Measurements from ENCODE around the gene ZZZ3. TPM values are rescaled to one million over a fixed set of nuclear protein-coding genes. Genes with fewer than 3 reads are reported as not detected.

ZZZ3 gene
- total and polyA plus RNA-seq, 2 of the 13 experiments (the other 11 are each of a cell fraction or from before 2014, with no cell fraction given) = 18.1 to 50.2 TPM

DNA sequence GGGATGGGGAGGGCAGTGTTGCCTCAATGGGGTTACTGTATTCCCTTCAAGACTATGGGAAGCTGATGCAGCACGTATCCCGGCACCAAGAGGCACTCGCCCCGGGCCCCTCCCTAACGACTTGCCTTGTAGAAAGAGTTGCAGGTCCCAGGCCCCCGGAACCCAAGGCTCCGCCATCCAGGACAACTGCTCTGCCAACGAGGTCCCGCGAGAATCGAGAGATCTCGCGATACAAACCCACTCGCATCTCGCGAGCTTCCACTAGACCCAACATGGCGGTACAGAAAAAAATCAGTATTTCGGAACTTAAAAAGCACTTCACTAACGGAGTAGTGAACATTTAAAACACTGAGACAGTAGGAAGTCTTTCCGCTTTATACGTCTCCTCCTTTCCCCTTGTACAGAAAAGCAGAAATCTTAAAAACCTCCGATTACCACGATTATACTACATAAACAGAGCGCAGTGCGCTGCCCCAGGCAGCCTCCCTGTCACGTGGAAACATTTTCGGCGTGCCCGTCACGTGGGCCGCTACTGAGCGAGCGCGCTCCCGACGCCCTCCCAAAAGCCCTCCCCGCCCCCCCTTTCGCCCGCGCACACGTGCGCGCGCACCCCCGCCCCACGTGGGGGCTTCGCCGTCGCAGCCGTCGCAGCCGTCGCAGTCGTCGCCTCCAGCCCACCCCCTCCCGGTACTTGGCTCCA lies at the start of gene ZZZ3 (continued):
- TF ChIP-seq ZNF282 (IDR thresholded peaks at IDR 0.05; ENCODE audit: partially characterized antibody) = no peak
- TF ChIP-seq MBNL3 (CRISPR knock-in tag; conservative IDR thresholded peaks at IDR 0.05) = no peak
- TF ChIP-seq ARID2 (CRISPR knock-in tag; IDR thresholded peaks at IDR 0.05; ENCODE audit: borderline replicate concordance) = no peak
- peak; percentile 53; the same call in 1 of the 2 replicates for TF ChIP-seq IRF2 (CRISPR knock-in tag; IDR thresholded peaks at IDR 0.05)
- TF ChIP-seq KDM5B (CRISPR knock-in tag; IDR thresholded peaks at IDR 0.05; ENCODE audit: borderline replicate concordance) = no peak
- TF ChIP-seq ZSCAN29 (CRISPR knock-in tag; conservative IDR thresholded peaks at IDR 0.05) = no peak
- TF ChIP-seq TSC22D2 (CRISPR knock-in tag; IDR thresholded peaks at IDR 0.05; ENCODE audit: borderline replicate concordance) = peak; percentile 31; the same call in 1 of the 2 replicates
- 0 out of 2 replicates have a peak, but pooled peaks have one; percentile 36 for TF ChIP-seq NR2C2 (CRISPR knock-in tag; IDR thresholded peaks at IDR 0.05; ENCODE audit: borderline replicate concordance)
- TF ChIP-seq TBL1XR1 (IDR thresholded peaks at IDR 0.05; ENCODE audit: borderline replicate concordance, low read length, partially characterized antibody) = peak; percentile 12
- TF ChIP-seq, protein P1, sequence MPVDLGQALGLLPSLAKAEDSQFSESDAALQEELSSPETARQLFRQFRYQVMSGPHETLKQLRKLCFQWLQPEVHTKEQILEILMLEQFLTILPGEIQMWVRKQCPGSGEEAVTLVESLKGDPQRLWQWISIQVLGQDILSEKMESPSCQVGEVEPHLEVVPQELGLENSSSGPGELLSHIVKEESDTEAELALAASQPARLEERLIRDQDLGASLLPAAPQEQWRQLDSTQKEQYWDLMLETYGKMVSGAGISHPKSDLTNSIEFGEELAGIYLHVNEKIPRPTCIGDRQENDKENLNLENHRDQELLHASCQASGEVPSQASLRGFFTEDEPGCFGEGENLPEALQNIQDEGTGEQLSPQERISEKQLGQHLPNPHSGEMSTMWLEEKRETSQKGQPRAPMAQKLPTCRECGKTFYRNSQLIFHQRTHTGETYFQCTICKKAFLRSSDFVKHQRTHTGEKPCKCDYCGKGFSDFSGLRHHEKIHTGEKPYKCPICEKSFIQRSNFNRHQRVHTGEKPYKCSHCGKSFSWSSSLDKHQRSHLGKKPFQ (CRISPR knock-in tag; IDR thresholded peaks at IDR 0.05; ENCODE audit: insufficient replicate concordance) = no peak
- no peak for TF ChIP-seq ZNF317 (CRISPR knock-in tag; IDR thresholded peaks at IDR 0.05)
- no peak for TF ChIP-seq PTBP1 (IDR thresholded peaks at IDR 0.05; ENCODE audit: low read depth, low read length, poor library complexity, severe bottlenecking)
- TF ChIP-seq ZNF557 (CRISPR knock-in tag; IDR thresholded peaks at IDR 0.05) = no peak
- TF ChIP-seq PLRG1 (conservative IDR thresholded peaks at IDR 0.05) = no peak
- TF ChIP-seq SPEN (CRISPR knock-in tag; IDR thresholded peaks at IDR 0.05; ENCODE audit: low read depth) = peak; percentile 68; the same call in 1 of the 2 replicates
- TF ChIP-seq PHF5A (CRISPR knock-in tag; IDR thresholded peaks at IDR 0.05; ENCODE audit: low read depth, unreplicated experiment) = no peak
- TF ChIP-seq, protein P2, sequence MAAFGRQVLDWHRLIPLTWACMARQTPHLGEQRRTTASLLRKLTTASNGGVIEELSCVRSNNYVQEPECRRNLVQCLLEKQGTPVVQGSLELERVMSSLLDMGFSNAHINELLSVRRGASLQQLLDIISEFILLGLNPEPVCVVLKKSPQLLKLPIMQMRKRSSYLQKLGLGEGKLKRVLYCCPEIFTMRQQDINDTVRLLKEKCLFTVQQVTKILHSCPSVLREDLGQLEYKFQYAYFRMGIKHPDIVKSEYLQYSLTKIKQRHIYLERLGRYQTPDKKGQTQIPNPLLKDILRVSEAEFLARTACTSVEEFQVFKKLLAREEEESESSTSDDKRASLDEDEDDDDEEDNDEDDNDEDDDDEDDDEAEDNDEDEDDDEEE (CRISPR knock-in tag; IDR thresholded peaks at IDR 0.05) = no peak
- TF ChIP-seq, protein P3, sequence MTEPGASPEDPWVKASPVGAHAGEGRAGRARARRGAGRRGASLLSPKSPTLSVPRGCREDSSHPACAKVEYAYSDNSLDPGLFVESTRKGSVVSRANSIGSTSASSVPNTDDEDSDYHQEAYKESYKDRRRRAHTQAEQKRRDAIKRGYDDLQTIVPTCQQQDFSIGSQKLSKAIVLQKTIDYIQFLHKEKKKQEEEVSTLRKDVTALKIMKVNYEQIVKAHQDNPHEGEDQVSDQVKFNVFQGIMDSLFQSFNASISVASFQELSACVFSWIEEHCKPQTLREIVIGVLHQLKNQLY (CRISPR knock-in tag; IDR thresholded peaks at IDR 0.05) = peak; percentile 93
- peak; percentile 93 for TF ChIP-seq KDM5A (IDR thresholded peaks at IDR 0.05; ENCODE audit: borderline replicate concordance, low read length)
- peak; percentile 30; the same call in 1 of the 2 replicates for TF ChIP-seq KLF9 (CRISPR knock-in tag; IDR thresholded peaks at IDR 0.05; ENCODE audit: low read depth)
- TF ChIP-seq ZNF367 (CRISPR knock-in tag; IDR thresholded peaks at IDR 0.05; ENCODE audit: borderline replicate concordance) = no peak
- TF ChIP-seq, protein P4, sequence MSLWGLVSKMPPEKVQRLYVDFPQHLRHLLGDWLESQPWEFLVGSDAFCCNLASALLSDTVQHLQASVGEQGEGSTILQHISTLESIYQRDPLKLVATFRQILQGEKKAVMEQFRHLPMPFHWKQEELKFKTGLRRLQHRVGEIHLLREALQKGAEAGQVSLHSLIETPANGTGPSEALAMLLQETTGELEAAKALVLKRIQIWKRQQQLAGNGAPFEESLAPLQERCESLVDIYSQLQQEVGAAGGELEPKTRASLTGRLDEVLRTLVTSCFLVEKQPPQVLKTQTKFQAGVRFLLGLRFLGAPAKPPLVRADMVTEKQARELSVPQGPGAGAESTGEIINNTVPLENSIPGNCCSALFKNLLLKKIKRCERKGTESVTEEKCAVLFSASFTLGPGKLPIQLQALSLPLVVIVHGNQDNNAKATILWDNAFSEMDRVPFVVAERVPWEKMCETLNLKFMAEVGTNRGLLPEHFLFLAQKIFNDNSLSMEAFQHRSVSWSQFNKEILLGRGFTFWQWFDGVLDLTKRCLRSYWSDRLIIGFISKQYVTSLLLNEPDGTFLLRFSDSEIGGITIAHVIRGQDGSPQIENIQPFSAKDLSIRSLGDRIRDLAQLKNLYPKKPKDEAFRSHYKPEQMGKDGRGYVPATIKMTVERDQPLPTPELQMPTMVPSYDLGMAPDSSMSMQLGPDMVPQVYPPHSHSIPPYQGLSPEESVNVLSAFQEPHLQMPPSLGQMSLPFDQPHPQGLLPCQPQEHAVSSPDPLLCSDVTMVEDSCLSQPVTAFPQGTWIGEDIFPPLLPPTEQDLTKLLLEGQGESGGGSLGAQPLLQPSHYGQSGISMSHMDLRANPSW (CRISPR knock-in tag; IDR thresholded peaks at IDR 0.05; ENCODE audit: borderline replicate concordance) = 0 out of 2 replicates have a peak, but pooled peaks have one; percentile 47
- no peak for TF ChIP-seq ZSCAN21 (CRISPR knock-in tag; IDR thresholded peaks at IDR 0.05; ENCODE audit: borderline replicate concordance)
- no peak for TF ChIP-seq BRD4 (CRISPR knock-in tag; IDR thresholded peaks at IDR 0.05)
- TF ChIP-seq ZNF614 (CRISPR knock-in tag; IDR thresholded peaks at IDR 0.05; ENCODE audit: borderline replicate concordance) = no peak

Measured in HepG2 (cell line).